Vagina (tissue), 2 donors: ENCODE results near the gene PAX7. TPM values are rescaled to one million over a fixed set of nuclear protein-coding genes. Genes with fewer than 3 reads are reported as not detected.

Source experiments
- DNase-seq, 2 donors: peaks; one replicate each; pipeline ENCODE4 v3.0.0-alpha.2; 2017; ENCODE audit errors: extremely low spot score in 2 of 2
- H3K27ac ChIP-seq: fragments of 200-600 bp; sonication (generic); one replicate; pipeline ENCODE4 v1.5.1; 2019
- H3K27me3 ChIP-seq: fragments of 200-600 bp; sonication (generic); one replicate; pipeline ENCODE4 v1.5.1; 2019
- H3K36me3 ChIP-seq, 2 donors: fragments of 200-600 bp; sonication (generic); one replicate each; pipeline ENCODE4 v1.5.1; 2017 to 2019
- H3K4me1 ChIP-seq: fragments of 200-600 bp; sonication (generic); one replicate; pipeline ENCODE4 v1.5.1; 2019
- H3K4me3 ChIP-seq, 2 donors: fragments of 200-600 bp; sonication (generic); 1 replicate in 1 of 2; 2 replicates in 1 of 2; pipeline ENCODE4 v1.5.1; 2016 to 2019
- H3K9me3 ChIP-seq: fragments of 200-600 bp; sonication (generic); one replicate; pipeline ENCODE4 v1.5.1; 2019
- POLR2A ChIP-seq, 2 donors: fragments of 450-650 bp; IDR thresholded peaks; one replicate each; pipeline ENCODE4 v1.6.1; 2017; ENCODE audit warnings: antibody characterized with exemption in 2 of 2, mild to moderate bottlenecking in 2 of 2, moderate library complexity in 2 of 2
- POLR2AphosphoS5 ChIP-seq, 2 donors: sonication (generic); formaldehyde crosslinking; IDR thresholded peaks; one replicate each; pipeline ENCODE4 v1.9.0; 2017; ENCODE audit warnings: antibody characterized with exemption in 2 of 2, mild to moderate bottlenecking in 2 of 2, low read depth in 1 of 2; ENCODE audit not compliant: insufficient read depth in 1 of 2
- intact Hi-C: fragments of 100-400 bp; cut with DNase I; formaldehyde crosslinking; loops from one replicate; pipeline ENCODE4 v1.15.1; 2023
- total RNA-seq: library from RNA; depleted of rRNA; stranded (reverse); fragments of >200 nt; gene quantifications from one replicate; pipeline ENCODE4 v1.2.3, GENCODE V29; 2016
- TF ChIP-seq, protein P1 (sequence below), 3 experiments: fragments of 450-650 bp in 2 of 3; fragments of 200-600 bp in 1 of 3; sonication (generic) in 1 of 3; IDR thresholded peaks; one replicate each; pipeline ENCODE4 v1.5.1; 2017 to 2019; ENCODE audit warnings: antibody characterized with exemption in 3 of 3, mild to moderate bottlenecking in 2 of 3, moderate library complexity in 2 of 3

The PAX7 gene
- total RNA-seq, 1 donor from 2014 or later, result not detected

DNA sequence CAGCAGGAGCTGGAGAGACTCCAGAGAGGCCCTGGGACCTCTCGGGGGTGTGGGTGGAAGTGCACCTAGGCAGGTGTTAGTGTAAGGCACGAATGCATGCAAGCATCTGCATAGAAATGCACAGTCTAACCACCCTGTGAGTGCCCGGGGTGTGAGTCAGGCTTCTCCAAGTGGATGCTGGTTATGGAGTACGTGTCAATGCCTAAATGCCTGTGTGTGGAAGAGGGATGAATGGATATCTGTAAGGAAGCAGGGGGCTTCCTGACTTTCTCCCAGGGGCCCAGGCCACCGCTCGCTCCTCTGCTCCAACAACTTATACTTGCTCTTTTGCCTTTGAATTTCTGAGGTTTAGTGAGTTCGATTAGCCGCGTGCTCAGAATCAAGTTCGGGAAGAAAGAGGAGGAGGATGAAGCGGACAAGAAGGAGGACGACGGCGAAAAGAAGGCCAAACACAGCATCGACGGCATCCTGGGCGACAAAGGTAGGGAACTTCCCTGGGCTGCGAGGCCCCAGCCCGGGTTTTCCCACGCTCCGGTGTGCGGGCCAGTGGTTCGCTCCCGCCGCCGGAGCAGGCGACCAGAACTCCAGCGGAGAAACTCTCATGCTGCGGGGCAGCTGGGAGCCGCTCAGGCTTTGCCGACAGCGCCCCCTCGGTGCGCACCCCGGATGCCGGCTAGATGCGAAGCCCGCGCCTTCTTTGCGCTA is 5.4 kb downstream of the PAX7 start:
- Histone ChIP-seq H3K9me3 (no peaks in the 10 kb centered on the region), H3K27ac (no peak overlapping the region), H3K4me3 (no peak overlapping the region), H3K27me3 (peaks cover 30% of the 10 kb centered on the region), H3K36me3 (no peaks in the 10 kb centered on the region), H3K4me1 (peaks cover 9% of the 10 kb centered on the region)
- no peak for TF ChIP-seq POLR2AphosphoS5 (IDR thresholded peaks at IDR 0.05; ENCODE audit: insufficient read depth in 1 of 2, low read depth in 1 of 2)
- TF ChIP-seq, protein P1, sequence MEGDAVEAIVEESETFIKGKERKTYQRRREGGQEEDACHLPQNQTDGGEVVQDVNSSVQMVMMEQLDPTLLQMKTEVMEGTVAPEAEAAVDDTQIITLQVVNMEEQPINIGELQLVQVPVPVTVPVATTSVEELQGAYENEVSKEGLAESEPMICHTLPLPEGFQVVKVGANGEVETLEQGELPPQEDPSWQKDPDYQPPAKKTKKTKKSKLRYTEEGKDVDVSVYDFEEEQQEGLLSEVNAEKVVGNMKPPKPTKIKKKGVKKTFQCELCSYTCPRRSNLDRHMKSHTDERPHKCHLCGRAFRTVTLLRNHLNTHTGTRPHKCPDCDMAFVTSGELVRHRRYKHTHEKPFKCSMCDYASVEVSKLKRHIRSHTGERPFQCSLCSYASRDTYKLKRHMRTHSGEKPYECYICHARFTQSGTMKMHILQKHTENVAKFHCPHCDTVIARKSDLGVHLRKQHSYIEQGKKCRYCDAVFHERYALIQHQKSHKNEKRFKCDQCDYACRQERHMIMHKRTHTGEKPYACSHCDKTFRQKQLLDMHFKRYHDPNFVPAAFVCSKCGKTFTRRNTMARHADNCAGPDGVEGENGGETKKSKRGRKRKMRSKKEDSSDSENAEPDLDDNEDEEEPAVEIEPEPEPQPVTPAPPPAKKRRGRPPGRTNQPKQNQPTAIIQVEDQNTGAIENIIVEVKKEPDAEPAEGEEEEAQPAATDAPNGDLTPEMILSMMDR (IDR thresholded peaks at IDR 0.05), result no peak
- TF ChIP-seq POLR2A (IDR thresholded peaks at IDR 0.05), result no peak
- intact Hi-C loops, result no loop called here
- DNase-seq, result no peak

DNA sequence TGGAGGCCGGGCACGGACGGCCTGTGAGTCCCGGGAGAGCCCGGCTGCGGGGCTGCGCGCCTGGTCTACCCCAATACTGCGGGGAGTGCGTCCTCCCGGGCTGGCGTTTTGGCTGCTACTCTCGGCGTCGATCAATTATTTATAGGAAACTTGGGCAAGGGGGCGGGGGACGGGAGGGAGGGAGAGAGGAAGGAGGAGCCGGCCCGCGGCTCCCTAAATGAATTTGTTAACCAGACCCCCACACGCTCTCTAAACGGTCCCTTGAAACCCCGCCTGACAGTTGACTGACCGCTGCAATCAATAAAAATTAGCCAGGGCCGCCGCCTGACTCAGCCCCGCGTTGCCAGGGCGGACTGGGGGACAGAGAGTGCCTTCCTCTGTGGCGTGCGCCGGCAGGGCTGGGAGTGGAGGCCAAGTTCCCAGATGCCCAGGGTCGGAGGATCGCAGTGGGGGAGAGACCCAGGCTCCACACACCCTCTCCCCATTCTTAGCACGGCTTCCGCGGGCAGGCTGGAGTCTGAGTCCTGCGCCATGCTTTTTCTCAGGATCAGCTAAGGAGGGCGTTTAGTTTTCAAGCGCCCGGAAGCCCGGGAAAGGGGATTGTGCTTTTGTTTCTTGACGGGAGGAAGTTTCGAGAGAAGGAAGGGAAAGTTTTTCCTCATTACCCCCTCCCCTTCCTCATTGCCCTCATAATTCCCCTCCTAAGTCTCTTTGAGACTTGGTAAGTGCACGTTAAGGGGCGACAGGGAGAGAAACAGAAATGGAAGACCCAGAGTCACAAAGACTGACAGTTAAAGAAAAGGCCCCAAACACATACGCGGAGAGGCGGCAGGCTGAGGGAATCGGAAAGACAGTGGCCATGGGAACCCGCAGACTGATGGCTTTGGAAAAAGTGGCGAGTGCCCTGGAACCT is 6.2 kb downstream of the PAX7 start:
- TF ChIP-seq, protein P1 (IDR thresholded peaks at IDR 0.05), result no peak
- TF ChIP-seq POLR2A (IDR thresholded peaks at IDR 0.05), result no peak
- Histone ChIP-seq H3K4me3 (no peak overlapping the region), H3K9me3 (no peaks in the 10 kb centered on the region), H3K36me3 (no peaks in the 10 kb centered on the region), H3K27me3 (peaks cover 23% of the 10 kb centered on the region), H3K27ac (no peak overlapping the region), H3K4me1 (peaks cover under 1% of the 10 kb centered on the region)
- DNase-seq, result no peak
- intact Hi-C loops, result no loop called here

DNA sequence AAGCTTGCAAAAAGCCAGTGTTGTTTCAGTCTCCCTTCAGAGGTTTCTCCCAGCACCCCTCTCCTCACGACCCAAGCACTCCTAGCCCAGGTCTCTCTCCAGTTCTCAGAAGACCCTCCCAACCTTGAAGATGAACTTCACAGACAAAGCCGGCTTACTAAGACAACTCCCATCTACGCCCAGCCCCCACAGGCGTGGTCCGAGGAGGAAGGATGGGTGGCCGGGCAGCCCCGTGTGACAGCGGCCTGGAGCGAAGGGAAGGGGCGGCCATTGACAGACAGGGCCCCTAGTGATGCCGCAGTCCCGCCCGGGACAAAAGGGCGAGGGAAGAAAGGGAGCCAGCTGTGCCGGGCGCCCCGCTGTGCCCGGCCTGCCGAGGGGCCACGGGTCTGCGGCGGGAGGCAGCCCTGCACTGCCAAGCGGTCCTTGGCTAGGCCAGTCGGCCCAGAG is 6.9 kb downstream of the PAX7 start:
- no peaks in the 10 kb centered on the region for H3K4me1 ChIP-seq
- no peaks in the 10 kb centered on the region for H3K9me3 ChIP-seq
- DNase-seq, result no peak
- H3K4me3 ChIP-seq, result no peak overlapping the region
- H3K27me3 ChIP-seq, result peaks cover 22% of the 10 kb centered on the region
- intact Hi-C loops, result no loop called here
- H3K36me3 ChIP-seq, result no peaks in the 10 kb centered on the region
- TF ChIP-seq POLR2AphosphoS5 (IDR thresholded peaks at IDR 0.05; ENCODE audit: insufficient read depth in 1 of 2, low read depth in 1 of 2), result no peak
- no peak for TF ChIP-seq POLR2A (IDR thresholded peaks at IDR 0.05)
- TF ChIP-seq, protein P1 (IDR thresholded peaks at IDR 0.05), result no peak
- no peak overlapping the region for H3K27ac ChIP-seq

GRCh38 chr1:18637962-18638834 is 7.6 kb downstream of the PAX7 start:
- no peak overlapping the region for H3K27ac ChIP-seq
- H3K9me3 ChIP-seq, result no peaks in the 10 kb centered on the region
- no peak overlapping the region for H3K4me3 ChIP-seq
- TF ChIP-seq POLR2AphosphoS5 (IDR thresholded peaks at IDR 0.05; ENCODE audit: insufficient read depth in 1 of 2, low read depth in 1 of 2), result no peak
- TF ChIP-seq POLR2A (IDR thresholded peaks at IDR 0.05), result no peak
- TF ChIP-seq, protein P1 (IDR thresholded peaks at IDR 0.05), result no peak
- intact Hi-C loops, result no loop called here
- no peaks in the 10 kb centered on the region for H3K36me3 ChIP-seq
- no peak for DNase-seq
- H3K4me1 ChIP-seq, result no peaks in the 10 kb centered on the region
- H3K27me3 ChIP-seq, result peaks cover 16% of the 10 kb centered on the region
